AG09309 (cell line): ENCODE data around the gene LLGL2.
"Not testable (repeated sequence)": the region's sequence is repeated elsewhere in the genome, so short reads cannot be mapped to it uniquely, and the experiment has no call there.

Experiments used
- DNase-seq: peaks from one replicate; pipeline ENCODE4 v3.0.0-alpha.2; 2010; ENCODE audit warnings: low read depth
- H3K4me3 ChIP-seq: 2 replicates; pipeline ENCODE4 v1.5.1; 2011; ENCODE audit warnings: mild to moderate bottlenecking, low read depth, low read length, moderate library complexity; ENCODE audit not compliant: control insufficient read depth
- CTCF ChIP-seq: IDR thresholded peaks from 2 replicates; pipeline ENCODE4 v1.5.1; 2011; ENCODE audit warnings: mild to moderate bottlenecking, low read depth, low read length, inconsistent platforms; ENCODE audit not compliant: insufficient read depth, control insufficient read depth; ENCODE audit errors: missing control alignments

Gene LLGL2

GRCh38 chr17:75573994-75574393 lies 48.5 kb downstream of the LLGL2 start:
- no peak for DNase-seq
- no peak overlapping the region for H3K4me3 ChIP-seq
- TF ChIP-seq CTCF: no peak

GRCh38 chr17:75574404-75575036 lies 49.0 kb downstream of the LLGL2 start:
- TF ChIP-seq CTCF: no peak
- no peak for DNase-seq
- no peak overlapping the region for H3K4me3 ChIP-seq

GRCh38 chr17:75575197-75575596 lies 49.7 kb downstream of the LLGL2 start:
- H3K4me3 ChIP-seq: no peak overlapping the region
- DNase-seq: no peak
- TF ChIP-seq CTCF: no peak

GRCh38 chr17:75575728-75576127 lies 50.2 kb downstream of the LLGL2 start:
- DNase-seq: no peak
- no peak overlapping the region for H3K4me3 ChIP-seq
- TF ChIP-seq CTCF: no peak

GRCh38 chr17:75576661-75577060 lies 51.2 kb downstream of the LLGL2 start:
- no peak for TF ChIP-seq CTCF
- H3K4me3 ChIP-seq: no peak overlapping the region
- DNase-seq: no peak

- not testable (repeated sequence) for H3K4me3 ChIP-seq, DNase-seq
These were observed 55.7 kb downstream of the LLGL2 start for GRCh38 chr17:75581121-75581725.

- DNase-seq, H3K4me3 ChIP-seq: not testable (repeated sequence)
These were observed 57.7 kb downstream of the LLGL2 start for GRCh38 chr17:75583197-75583596.

- H3K4me3 ChIP-seq: no peak overlapping the region
- no peak for DNase-seq
- no peak for TF ChIP-seq CTCF
These were observed 59.3 kb downstream of the LLGL2 start for GRCh38 chr17:75584849-75585175.
